ENCODE results near the gene GVQW3. TPM values are rescaled to one million over a fixed set of nuclear protein-coding genes. Genes with fewer than 3 reads are reported as not detected.

Gene GVQW3
- total RNA-seq, result 1 to 10 TPM in 1 of 4 donors, under 1 TPM in 3; 0.42 to 1.5 (median 0.98) TPM

GRCh38 chr11:76380977-76381719 lies at the start of gene GVQW3, which contains the start of gene THAP12:
Gene GVQW3, plus strand, starts transcription at chr11:76381323. Its CDS starts 506 bp downstream, at chr11:76381829.
Gene THAP12, minus strand, starts transcription at chr11:76381132. Its CDS starts 296 bp downstream, at chr11:76380836.
- 0 to 1% methylated on average over 34 to 45 of the region's 69 CpGs for WGBS, 2 donors
- intact Hi-C loops (cut with DNase I; ENCODE audit: low total_unique reads), result loop anchor here (5.0 kb wide), 2 partner anchors 61 to 1866 kb away; no protein-coding TSS in a partner anchor
- H3K4me3 ChIP-seq (ENCODE audit: low read depth, poor library complexity, severe bottlenecking), result peak within 1 kb of the TSS; percentile 95
- DNase-seq (ENCODE audit: low spot score in 2 of 2), result peak; percentile 96 to 99
- TF ChIP-seq CTCF (IDR thresholded peaks at IDR 0.05) (no peak), POLR2A (IDR thresholded peaks at IDR 0.05) (no peak)

- 88 to 96% methylated on average over 5 of the region's 5 CpGs for WGBS, 2 donors
- DNase-seq (ENCODE audit: low spot score in 2 of 2), result no peak
- H3K4me3 ChIP-seq (ENCODE audit: low read depth, poor library complexity, severe bottlenecking), result no peak overlapping the region
- intact Hi-C loops (cut with DNase I; ENCODE audit: low total_unique reads), result no loop called here
- TF ChIP-seq POLR2A (IDR thresholded peaks at IDR 0.05), result no peak
- TF ChIP-seq CTCF (IDR thresholded peaks at IDR 0.05), result no peak
These were observed 46.2 kb upstream of the GVQW3 start for GRCh38 chr11:76334826-76335389.

- no peak overlapping the region for H3K4me3 ChIP-seq (ENCODE audit: low read depth, poor library complexity, severe bottlenecking)
- intact Hi-C loops (cut with DNase I; ENCODE audit: low total_unique reads), result no loop called here
- DNase-seq (ENCODE audit: low spot score in 2 of 2), result no peak
- TF ChIP-seq POLR2A (IDR thresholded peaks at IDR 0.05) (no peak), CTCF (IDR thresholded peaks at IDR 0.05) (no peak)
These were observed 45.3 kb upstream of the GVQW3 start for GRCh38 chr11:76335842-76336241.

- intact Hi-C loops (cut with DNase I; ENCODE audit: low total_unique reads), result no loop called here
- TF ChIP-seq POLR2A (IDR thresholded peaks at IDR 0.05), result no peak
- no peak for TF ChIP-seq CTCF (IDR thresholded peaks at IDR 0.05)
- DNase-seq (ENCODE audit: low spot score in 2 of 2), result no peak
- H3K4me3 ChIP-seq (ENCODE audit: low read depth, poor library complexity, severe bottlenecking), result no peak overlapping the region
- 83 to 86% methylated on average over 2 of the region's 2 CpGs for WGBS, 2 donors
These were observed 44.5 kb upstream of the GVQW3 start for GRCh38 chr11:76336597-76336996.

GRCh38 chr11:76337469-76337868 lies 43.7 kb upstream of the GVQW3 start:
- 74 to 93% methylated on average over 1 of the region's 1 CpG for WGBS, 2 donors
- intact Hi-C loops (cut with DNase I; ENCODE audit: low total_unique reads), result no loop called here
- DNase-seq (ENCODE audit: low spot score in 2 of 2), result no peak
- H3K4me3 ChIP-seq (ENCODE audit: low read depth, poor library complexity, severe bottlenecking), result no peak overlapping the region
- no peak for TF ChIP-seq POLR2A (IDR thresholded peaks at IDR 0.05)
- TF ChIP-seq CTCF (IDR thresholded peaks at IDR 0.05), result no peak

All from lower leg skin (tissue), 4 donors.